Skin epidermis (tissue), 12 donors: ENCODE results near the gene NOP16.
A peak's percentile ranks its signal among the peaks of the same experiment; 100 is the strongest.

Source experiments
- H3K27ac ChIP-seq, 21 experiments: fragments of 200-600 bp; sonication (generic) in 11 of 21; one replicate each; pipeline ENCODE4 v1.5.0; 2020; ENCODE audit warnings: mild to moderate bottlenecking in 3 of 21, inconsistent platforms in 2 of 21, moderate library complexity in 2 of 21
- H3K4me3 ChIP-seq, 7 experiments: fragments of 200-600 bp; sonication (generic) in 2 of 7; one replicate each; pipeline ENCODE4 v1.5.0; 2020; ENCODE audit warnings: inconsistent platforms in 2 of 7, mild to moderate bottlenecking in 2 of 7, moderate library complexity in 1 of 7

The NOP16 gene

GRCh38 chr5:176391479-176391878 is 3.1 kb upstream of the NOP16 start:
- Histone ChIP-seq H3K4me3 (no peak overlapping the region), H3K27ac (peak overlapping the region in 1 of 21 experiments; percentile 48)

- Histone ChIP-seq H3K4me3 (peak overlapping the region; percentile 55 to 95 (median 69)), H3K27ac (peak overlapping the region; percentile 77 to 97 (median 91))
Measured at GRCh38 chr5:176389135-176390123, 1.0 kb upstream of the NOP16 start.

GRCh38 chr5:176388003-176388443 is 375 bp downstream of the NOP16 start:
- Histone ChIP-seq H3K4me3 (peak overlapping the region; percentile 55 to 95 (median 69)), H3K27ac (peak overlapping the region; percentile 8 to 97 (median 91))

- Histone ChIP-seq H3K4me3 (peak overlapping the region; percentile 55 to 95 (median 69)), H3K27ac (peak overlapping the region in 14 of 21 experiments; percentile 83 to 97 (median 93))
Measured at GRCh38 chr5:176387384-176387925, 943 bp downstream of the NOP16 start.

GRCh38 chr5:176386491-176386890 is 1.9 kb downstream of the NOP16 start:
- no peak overlapping the region for H3K4me3 ChIP-seq
- no peak overlapping the region for H3K27ac ChIP-seq

GRCh38 chr5:176384991-176385390 is 3.4 kb downstream of the NOP16 start:
- no peak overlapping the region for H3K27ac ChIP-seq
- no peak overlapping the region for H3K4me3 ChIP-seq

- H3K27ac ChIP-seq = no peak overlapping the region
- no peak overlapping the region for H3K4me3 ChIP-seq
Measured at GRCh38 chr5:176384366-176384930, 4.0 kb downstream of the NOP16 start.

GRCh38 chr5:176383961-176384360 is 4.4 kb downstream of the NOP16 start:
- Histone ChIP-seq H3K4me3 (no peak overlapping the region), H3K27ac (no peak overlapping the region)

- Histone ChIP-seq H3K4me3 (no peak overlapping the region), H3K27ac (no peak overlapping the region)
Measured at GRCh38 chr5:176383248-176383905, 5.0 kb downstream of the NOP16 start.

GRCh38 chr5:176382721-176383120 is 5.7 kb downstream of the NOP16 start:
- Histone ChIP-seq H3K4me3 (no peak overlapping the region), H3K27ac (no peak overlapping the region)

GRCh38 chr5:176381979-176382378 is 6.4 kb downstream of the NOP16 start:
- Histone ChIP-seq H3K4me3 (no peak overlapping the region), H3K27ac (peak overlapping the region in 2 of 21 experiments; percentile 31 to 42)

GRCh38 chr5:176381423-176381822 is 7.0 kb downstream of the NOP16 start:
- H3K4me3 ChIP-seq = no peak overlapping the region
- peak overlapping the region in 2 of 21 experiments; percentile 31 to 42 for H3K27ac ChIP-seq

GRCh38 chr5:176379881-176380280 is 8.5 kb downstream of the NOP16 start:
- H3K4me3 ChIP-seq = no peak overlapping the region
- H3K27ac ChIP-seq = no peak overlapping the region

- H3K27ac ChIP-seq = no peak overlapping the region
- H3K4me3 ChIP-seq = no peak overlapping the region
Measured at GRCh38 chr5:176373100-176373818, 15.1 kb downstream of the NOP16 start.

GRCh38 chr5:176371621-176372539 is 16.5 kb downstream of the NOP16 start:
- Histone ChIP-seq H3K27ac (peak overlapping the region in 1 of 21 experiments; percentile 31), H3K4me3 (no peak overlapping the region)

GRCh38 chr5:176369934-176370711 is 18.3 kb downstream of the NOP16 start:
- H3K4me3 ChIP-seq = no peak overlapping the region
- H3K27ac ChIP-seq = no peak overlapping the region

- Histone ChIP-seq H3K27ac (no peak overlapping the region), H3K4me3 (no peak overlapping the region)
Measured at GRCh38 chr5:176368726-176369125, 19.7 kb downstream of the NOP16 start.
